Neural progenitor cell (in vitro differentiated cells): ENCODE results near the gene UBE2S.

ENCODE experiments used
- EZH2phosphoT487 ChIP-seq: fragments of 200-600 bp; sonication (generic); IDR thresholded peaks from 2 replicates; pipeline ENCODE4 v1.6.1; 2017; ENCODE audit warnings: antibody characterized with exemption
- TF ChIP-seq, protein P1 (sequence below): fragments of 200-600 bp; sonication (generic); IDR thresholded peaks from 2 replicates; pipeline ENCODE4 v1.5.1; 2017; ENCODE audit warnings: antibody characterized with exemption, mild to moderate bottlenecking

DNA sequence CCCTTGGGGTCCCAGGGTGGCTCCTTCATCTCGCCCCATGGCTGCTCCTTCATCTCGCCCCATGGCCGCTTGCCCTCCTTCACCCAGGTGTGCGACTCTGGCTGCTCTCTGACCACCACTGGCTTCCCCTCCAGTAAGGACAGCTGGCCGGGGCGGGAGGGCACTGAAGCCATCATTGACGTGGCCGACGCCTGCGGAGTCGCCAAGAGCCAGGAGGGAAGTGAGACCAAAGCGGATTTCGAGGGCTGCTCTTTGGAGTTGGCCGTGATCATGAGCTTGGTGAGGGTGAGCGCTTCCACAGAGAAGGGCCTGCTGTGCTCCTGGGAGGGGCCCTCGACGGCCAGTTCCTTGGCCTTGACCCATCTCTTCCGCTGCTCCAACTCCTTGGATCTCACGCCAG, 49.1 kb downstream of the UBE2S start:
- TF ChIP-seq, protein P1, sequence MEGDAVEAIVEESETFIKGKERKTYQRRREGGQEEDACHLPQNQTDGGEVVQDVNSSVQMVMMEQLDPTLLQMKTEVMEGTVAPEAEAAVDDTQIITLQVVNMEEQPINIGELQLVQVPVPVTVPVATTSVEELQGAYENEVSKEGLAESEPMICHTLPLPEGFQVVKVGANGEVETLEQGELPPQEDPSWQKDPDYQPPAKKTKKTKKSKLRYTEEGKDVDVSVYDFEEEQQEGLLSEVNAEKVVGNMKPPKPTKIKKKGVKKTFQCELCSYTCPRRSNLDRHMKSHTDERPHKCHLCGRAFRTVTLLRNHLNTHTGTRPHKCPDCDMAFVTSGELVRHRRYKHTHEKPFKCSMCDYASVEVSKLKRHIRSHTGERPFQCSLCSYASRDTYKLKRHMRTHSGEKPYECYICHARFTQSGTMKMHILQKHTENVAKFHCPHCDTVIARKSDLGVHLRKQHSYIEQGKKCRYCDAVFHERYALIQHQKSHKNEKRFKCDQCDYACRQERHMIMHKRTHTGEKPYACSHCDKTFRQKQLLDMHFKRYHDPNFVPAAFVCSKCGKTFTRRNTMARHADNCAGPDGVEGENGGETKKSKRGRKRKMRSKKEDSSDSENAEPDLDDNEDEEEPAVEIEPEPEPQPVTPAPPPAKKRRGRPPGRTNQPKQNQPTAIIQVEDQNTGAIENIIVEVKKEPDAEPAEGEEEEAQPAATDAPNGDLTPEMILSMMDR = no peak
- no peak for TF ChIP-seq EZH2phosphoT487
